ENCODE data around the gene LDHD. TPM values are rescaled to one million over a fixed set of nuclear protein-coding genes. Genes with fewer than 3 reads are reported as not detected.
A peak's percentile ranks its signal among the peaks of the same experiment; 100 is the strongest.
"Not testable (repeated sequence)": the region's sequence is repeated elsewhere in the genome, so short reads cannot be mapped to it uniquely, and the experiment has no call there.

The LDHD gene
- total RNA-seq, 6 experiments from 2014 or later: 0.58 to 2.0 (median 0.77) TPM

GRCh38 chr16:75096656-75097055 lies 19.9 kb downstream of the LDHD start:
- H3K4me3 Mint-ChIP-seq: no peak overlapping the region
- peaks cover 13% of the 10 kb centered on the region for H3K4me1 Mint-ChIP-seq (ENCODE audit: low read depth)
- no peak for DNase-seq
- H3K27me3 Mint-ChIP-seq (ENCODE audit: insufficient read depth): no peaks in the 10 kb centered on the region; the same call in none of the 2 replicates
- peak; percentile 51 for TF ChIP-seq CTCF (IDR thresholded peaks at IDR 0.05)
- H3K36me3 Mint-ChIP-seq (ENCODE audit: low read depth): no peaks in the 10 kb centered on the region
- no peaks in the 10 kb centered on the region for H3K9me3 Mint-ChIP-seq
- H3K27ac Mint-ChIP-seq: no peak overlapping the region

GRCh38 chr16:75095204-75095621 lies 21.4 kb downstream of the LDHD start:
- Mint-ChIP-seq H3K9me3 (no peaks in the 10 kb centered on the region), H3K36me3 (ENCODE audit: low read depth) (no peaks in the 10 kb centered on the region), H3K4me1 (ENCODE audit: low read depth) (peaks cover 16% of the 10 kb centered on the region), H3K27ac (no peak overlapping the region), H3K4me3 (no peak overlapping the region), H3K27me3 (ENCODE audit: insufficient read depth) (no peaks in the 10 kb centered on the region; the same call in none of the 2 replicates)
- DNase-seq: no peak
- no peak for TF ChIP-seq CTCF (IDR thresholded peaks at IDR 0.05)

- Mint-ChIP-seq H3K4me3 (no peak overlapping the region), H3K36me3 (ENCODE audit: low read depth) (no peaks in the 10 kb centered on the region), H3K27ac (no peak overlapping the region), H3K9me3 (no peaks in the 10 kb centered on the region), H3K4me1 (ENCODE audit: low read depth) (peaks cover 16% of the 10 kb centered on the region), H3K27me3 (ENCODE audit: insufficient read depth) (no peaks in the 10 kb centered on the region; the same call in none of the 2 replicates)
- no peak for TF ChIP-seq CTCF (IDR thresholded peaks at IDR 0.05)
- no peak for DNase-seq
Observed at GRCh38 chr16:75093598-75094540, 22.7 kb downstream of the LDHD start.

- H3K27ac Mint-ChIP-seq: no peak overlapping the region; the same call in 1 of the 2 replicates
- peaks cover 20% of the 10 kb centered on the region for H3K4me1 Mint-ChIP-seq (ENCODE audit: low read depth)
- H3K27me3 Mint-ChIP-seq (ENCODE audit: insufficient read depth): no peaks in the 10 kb centered on the region; the same call in none of the 2 replicates
- no peak for DNase-seq
- H3K4me3 Mint-ChIP-seq: no peak overlapping the region
- H3K36me3 Mint-ChIP-seq (ENCODE audit: low read depth): no peaks in the 10 kb centered on the region
- TF ChIP-seq CTCF (IDR thresholded peaks at IDR 0.05): no peak
- H3K9me3 Mint-ChIP-seq: no peaks in the 10 kb centered on the region
Observed at GRCh38 chr16:75092777-75093176, 23.8 kb downstream of the LDHD start.

- H3K36me3 Mint-ChIP-seq (ENCODE audit: low read depth); H3K9me3 Mint-ChIP-seq; H3K4me3 Mint-ChIP-seq; H3K27ac Mint-ChIP-seq; DNase-seq; H3K27me3 Mint-ChIP-seq (ENCODE audit: insufficient read depth): not testable (repeated sequence)
- peaks cover 30% of the 10 kb centered on the region for H3K4me1 Mint-ChIP-seq (ENCODE audit: low read depth)
Observed at GRCh38 chr16:75091619-75092018, 25.0 kb downstream of the LDHD start.

- H3K9me3 Mint-ChIP-seq; H3K4me3 Mint-ChIP-seq; H3K27me3 Mint-ChIP-seq (ENCODE audit: insufficient read depth); H3K27ac Mint-ChIP-seq; DNase-seq; H3K36me3 Mint-ChIP-seq (ENCODE audit: low read depth): not testable (repeated sequence)
- H3K4me1 Mint-ChIP-seq (ENCODE audit: low read depth): peaks cover 38% of the 10 kb centered on the region
Observed at GRCh38 chr16:75090899-75091298, 25.7 kb downstream of the LDHD start.
